GM23338 (cell line): Measurements from ENCODE around the gene VGLL4. TPM values are rescaled to one million over a fixed set of nuclear protein-coding genes. Genes with fewer than 3 reads are reported as not detected.
"Not testable (repeated sequence)": the region's sequence is repeated elsewhere in the genome, so short reads cannot be mapped to it uniquely, and the experiment has no call there.

Experiments
- ATAC-seq: fragments of 200-7000 bp; cut with Tn5 transposase; 3 replicates; pipeline ENCODE4 v1.9.1; 2020
- DNase-seq: peaks from one replicate; pipeline ENCODE4 v3.0.0-alpha.2; 2015; ENCODE audit warnings: low spot score
- H2AFZ ChIP-seq: fragments of 200-600 bp; sonication (generic); 2 replicates; pipeline ENCODE4 v1.8.0; 2016; ENCODE audit warnings: antibody characterized with exemption, mild to moderate bottlenecking, moderate library complexity
- H3F3A ChIP-seq: fragments of 200-600 bp; sonication (generic); replicated peaks from 2 replicates; pipeline ENCODE4 v1.8.0; 2017; ENCODE audit warnings: antibody characterized with exemption, mixed run types, low read depth
- H3K27ac ChIP-seq: fragments of 200-600 bp; sonication (generic); 2 replicates; pipeline ENCODE4 v1.6.1; 2016; ENCODE audit warnings: low read depth
- H3K27me3 ChIP-seq: fragments of 200-600 bp; sonication (generic); 2 replicates; pipeline ENCODE4 v1.8.0; 2016; ENCODE audit warnings: mild to moderate bottlenecking, mixed run types, moderate library complexity; ENCODE audit not compliant: insufficient read depth
- H3K36me3 ChIP-seq: fragments of 200-600 bp; sonication (generic); 2 replicates; pipeline ENCODE4 v1.8.0; 2016; ENCODE audit warnings: mild to moderate bottlenecking; ENCODE audit not compliant: insufficient read depth
- H3K4me1 ChIP-seq: fragments of 200-600 bp; sonication (generic); 2 replicates; pipeline ENCODE4 v1.8.0; 2016; ENCODE audit warnings: mild to moderate bottlenecking, moderate library complexity; ENCODE audit not compliant: insufficient read depth
- H3K4me2 ChIP-seq: fragments of 200-600 bp; sonication (generic); 2 replicates; pipeline ENCODE4 v1.7.1; 2017; ENCODE audit warnings: mixed run types
- H3K4me3 ChIP-seq: fragments of 200-600 bp; sonication (generic); 2 replicates; pipeline ENCODE4 v1.6.1; 2016; ENCODE audit warnings: mixed run types
- H3K79me2 ChIP-seq: fragments of 200-600 bp; sonication (generic); replicated peaks from 2 replicates; pipeline ENCODE4 v1.8.0; 2017; ENCODE audit warnings: mild to moderate bottlenecking; ENCODE audit not compliant: insufficient read depth
- H3K9me2 ChIP-seq: fragments of 200-600 bp; sonication (generic); 2 replicates; pipeline ENCODE4 v1.8.0; 2017; ENCODE audit not compliant: insufficient read depth
- H4K20me1 ChIP-seq: fragments of 200-600 bp; sonication (generic); replicated peaks from 2 replicates; pipeline ENCODE4 v1.8.0; 2017; ENCODE audit warnings: mild to moderate bottlenecking; ENCODE audit not compliant: insufficient read depth
- H3K27ac Mint-ChIP-seq: 2 replicates; pipeline ENCODE4 v1.8.0; 2020; ENCODE audit warnings: inconsistent platforms, mild to moderate bottlenecking, moderate library complexity, mixed read lengths
- H3K27me3 Mint-ChIP-seq: 3 replicates; pipeline ENCODE4 v1.8.0; 2022; ENCODE audit warnings: low read depth, mild to moderate bottlenecking, moderate library complexity, mixed read lengths, inconsistent platforms; ENCODE audit not compliant: insufficient read depth, poor library complexity
- H3K36me3 Mint-ChIP-seq: 3 replicates; pipeline ENCODE4 v1.8.0; 2021; ENCODE audit warnings: low read depth, mild to moderate bottlenecking, inconsistent platforms, moderate library complexity, mixed read lengths
- H3K4me1 Mint-ChIP-seq: 3 replicates; pipeline ENCODE4 v1.8.0; 2020; ENCODE audit warnings: mild to moderate bottlenecking, inconsistent platforms, mixed read lengths
- H3K4me3 Mint-ChIP-seq: 3 replicates; pipeline ENCODE4 v1.8.0; 2021; ENCODE audit warnings: moderate library complexity, mild to moderate bottlenecking, inconsistent platforms, mixed read lengths
- H3K9me3 Mint-ChIP-seq: 3 replicates; pipeline ENCODE4 v1.8.0; 2020; ENCODE audit warnings: moderate library complexity, mild to moderate bottlenecking, inconsistent platforms, mixed read lengths
- EZH2phosphoT487 ChIP-seq: fragments of 200-600 bp; sonication (generic); IDR thresholded peaks from one replicate; pipeline ENCODE4 v1.8.1; 2018; ENCODE audit warnings: antibody characterized with exemption; ENCODE audit not compliant: unreplicated experiment
- NANOG ChIP-seq: IDR thresholded peaks from 2 replicates; pipeline ENCODE4 v1.6.1; 2016; ENCODE audit warnings: antibody characterized with exemption, borderline replicate concordance
- POLR2AphosphoS5 ChIP-seq: IDR thresholded peaks from 2 replicates; pipeline ENCODE4 v1.6.1; 2016; ENCODE audit warnings: antibody characterized with exemption, low read depth
- STAT1 ChIP-seq: IDR thresholded peaks from one replicate; pipeline ENCODE4 v1.6.1; 2016; ENCODE audit warnings: antibody characterized with exemption; ENCODE audit not compliant: unreplicated experiment
- ZNF114 ChIP-seq: fragments of 250-450 bp; sonication (Bioruptor Pico); IDR thresholded peaks from 2 replicates; pipeline ENCODE4 v1.5.0; 2020; ENCODE audit warnings: mild to moderate bottlenecking, moderate library complexity
- polyA plus RNA-seq: library from polyadenylated mRNA; unstranded; fragments of >200 nt; fragmentation: Nextera tagmentation; extraction: Ambion mirVana; gene quantifications from 2 replicates; pipeline ENCODE4 v1.2.1, GENCODE V29; 2016
- total RNA-seq: library from RNA; depleted of rRNA; stranded (reverse); fragments of >200 nt; shearing (Covaris generic); gene quantifications from 2 replicates; pipeline ENCODE4 v1.2.3, GENCODE V29; 2014
- TF ChIP-seq, protein P1 (sequence below): fragments of 250-450 bp; sonication (Bioruptor Pico); IDR thresholded peaks from 2 replicates; pipeline ENCODE4 v1.5.0; 2020; ENCODE audit warnings: mild to moderate bottlenecking, moderate library complexity
- TF ChIP-seq, protein P2 (sequence below): IDR thresholded peaks from one replicate; pipeline ENCODE4 v1.6.1; 2018; ENCODE audit warnings: antibody characterized with exemption; ENCODE audit not compliant: unreplicated experiment

The VGLL4 gene
- total and polyA plus RNA-seq, 2 experiments from 2014 or later, result 20.8 to 45.9 TPM

GRCh38 chr3:11514191-11514821 is 129.4 kb downstream of the VGLL4 start (continued):
- TF ChIP-seq, protein P1, sequence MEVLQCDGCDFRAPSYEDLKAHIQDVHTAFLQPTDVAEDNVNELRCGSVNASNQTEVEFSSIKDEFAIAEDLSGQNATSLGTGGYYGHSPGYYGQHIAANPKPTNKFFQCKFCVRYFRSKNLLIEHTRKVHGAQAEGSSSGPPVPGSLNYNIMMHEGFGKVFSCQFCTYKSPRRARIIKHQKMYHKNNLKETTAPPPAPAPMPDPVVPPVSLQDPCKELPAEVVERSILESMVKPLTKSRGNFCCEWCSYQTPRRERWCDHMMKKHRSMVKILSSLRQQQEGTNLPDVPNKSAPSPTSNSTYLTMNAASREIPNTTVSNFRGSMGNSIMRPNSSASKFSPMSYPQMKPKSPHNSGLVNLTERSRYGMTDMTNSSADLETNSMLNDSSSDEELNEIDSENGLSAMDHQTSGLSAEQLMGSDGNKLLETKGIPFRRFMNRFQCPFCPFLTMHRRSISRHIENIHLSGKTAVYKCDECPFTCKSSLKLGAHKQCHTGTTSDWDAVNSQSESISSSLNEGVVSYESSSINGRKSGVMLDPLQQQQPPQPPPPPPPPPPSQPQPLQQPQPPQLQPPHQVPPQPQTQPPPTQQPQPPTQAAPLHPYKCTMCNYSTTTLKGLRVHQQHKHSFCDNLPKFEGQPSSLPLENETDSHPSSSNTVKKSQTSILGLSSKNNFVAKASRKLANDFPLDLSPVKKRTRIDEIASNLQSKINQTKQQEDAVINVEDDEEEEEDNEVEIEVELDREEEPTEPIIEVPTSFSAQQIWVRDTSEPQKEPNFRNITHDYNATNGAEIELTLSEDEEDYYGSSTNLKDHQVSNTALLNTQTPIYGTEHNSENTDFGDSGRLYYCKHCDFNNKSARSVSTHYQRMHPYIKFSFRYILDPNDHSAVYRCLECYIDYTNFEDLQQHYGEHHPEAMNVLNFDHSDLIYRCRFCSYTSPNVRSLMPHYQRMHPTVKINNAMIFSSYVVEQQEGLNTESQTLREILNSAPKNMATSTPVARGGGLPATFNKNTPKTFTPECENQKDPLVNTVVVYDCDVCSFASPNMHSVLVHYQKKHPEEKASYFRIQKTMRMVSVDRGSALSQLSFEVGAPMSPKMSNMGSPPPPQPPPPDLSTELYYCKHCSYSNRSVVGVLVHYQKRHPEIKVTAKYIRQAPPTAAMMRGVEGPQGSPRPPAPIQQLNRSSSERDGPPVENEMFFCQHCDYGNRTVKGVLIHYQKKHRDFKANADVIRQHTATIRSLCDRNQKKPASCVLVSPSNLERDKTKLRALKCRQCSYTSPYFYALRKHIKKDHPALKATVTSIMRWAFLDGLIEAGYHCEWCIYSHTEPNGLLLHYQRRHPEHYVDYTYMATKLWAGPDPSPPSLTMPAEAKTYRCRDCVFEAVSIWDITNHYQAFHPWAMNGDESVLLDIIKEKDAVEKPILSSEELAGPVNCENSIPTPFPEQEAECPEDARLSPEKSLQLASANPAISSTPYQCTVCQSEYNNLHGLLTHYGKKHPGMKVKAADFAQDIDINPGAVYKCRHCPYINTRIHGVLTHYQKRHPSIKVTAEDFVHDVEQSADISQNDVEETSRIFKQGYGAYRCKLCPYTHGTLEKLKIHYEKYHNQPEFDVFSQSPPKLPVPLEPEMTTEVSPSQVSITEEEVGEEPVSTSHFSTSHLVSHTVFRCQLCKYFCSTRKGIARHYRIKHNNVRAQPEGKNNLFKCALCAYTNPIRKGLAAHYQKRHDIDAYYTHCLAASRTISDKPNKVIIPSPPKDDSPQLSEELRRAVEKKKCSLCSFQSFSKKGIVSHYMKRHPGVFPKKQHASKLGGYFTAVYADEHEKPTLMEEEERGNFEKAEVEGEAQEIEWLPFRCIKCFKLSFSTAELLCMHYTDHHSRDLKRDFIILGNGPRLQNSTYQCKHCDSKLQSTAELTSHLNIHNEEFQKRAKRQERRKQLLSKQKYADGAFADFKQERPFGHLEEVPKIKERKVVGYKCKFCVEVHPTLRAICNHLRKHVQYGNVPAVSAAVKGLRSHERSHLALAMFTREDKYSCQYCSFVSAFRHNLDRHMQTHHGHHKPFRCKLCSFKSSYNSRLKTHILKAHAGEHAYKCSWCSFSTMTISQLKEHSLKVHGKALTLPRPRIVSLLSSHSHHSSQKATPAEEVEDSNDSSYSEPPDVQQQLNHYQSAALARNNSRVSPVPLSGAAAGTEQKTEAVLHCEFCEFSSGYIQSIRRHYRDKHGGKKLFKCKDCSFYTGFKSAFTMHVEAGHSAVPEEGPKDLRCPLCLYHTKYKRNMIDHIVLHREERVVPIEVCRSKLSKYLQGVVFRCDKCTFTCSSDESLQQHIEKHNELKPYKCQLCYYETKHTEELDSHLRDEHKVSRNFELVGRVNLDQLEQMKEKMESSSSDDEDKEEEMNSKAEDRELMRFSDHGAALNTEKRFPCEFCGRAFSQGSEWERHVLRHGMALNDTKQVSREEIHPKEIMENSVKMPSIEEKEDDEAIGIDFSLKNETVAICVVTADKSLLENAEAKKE (CRISPR knock-in tag), result no peak
- no peak for TF ChIP-seq ZNF114
- TF ChIP-seq EZH2phosphoT487, result no peak
- TF ChIP-seq NANOG, result no peak
- TF ChIP-seq, protein P2, sequence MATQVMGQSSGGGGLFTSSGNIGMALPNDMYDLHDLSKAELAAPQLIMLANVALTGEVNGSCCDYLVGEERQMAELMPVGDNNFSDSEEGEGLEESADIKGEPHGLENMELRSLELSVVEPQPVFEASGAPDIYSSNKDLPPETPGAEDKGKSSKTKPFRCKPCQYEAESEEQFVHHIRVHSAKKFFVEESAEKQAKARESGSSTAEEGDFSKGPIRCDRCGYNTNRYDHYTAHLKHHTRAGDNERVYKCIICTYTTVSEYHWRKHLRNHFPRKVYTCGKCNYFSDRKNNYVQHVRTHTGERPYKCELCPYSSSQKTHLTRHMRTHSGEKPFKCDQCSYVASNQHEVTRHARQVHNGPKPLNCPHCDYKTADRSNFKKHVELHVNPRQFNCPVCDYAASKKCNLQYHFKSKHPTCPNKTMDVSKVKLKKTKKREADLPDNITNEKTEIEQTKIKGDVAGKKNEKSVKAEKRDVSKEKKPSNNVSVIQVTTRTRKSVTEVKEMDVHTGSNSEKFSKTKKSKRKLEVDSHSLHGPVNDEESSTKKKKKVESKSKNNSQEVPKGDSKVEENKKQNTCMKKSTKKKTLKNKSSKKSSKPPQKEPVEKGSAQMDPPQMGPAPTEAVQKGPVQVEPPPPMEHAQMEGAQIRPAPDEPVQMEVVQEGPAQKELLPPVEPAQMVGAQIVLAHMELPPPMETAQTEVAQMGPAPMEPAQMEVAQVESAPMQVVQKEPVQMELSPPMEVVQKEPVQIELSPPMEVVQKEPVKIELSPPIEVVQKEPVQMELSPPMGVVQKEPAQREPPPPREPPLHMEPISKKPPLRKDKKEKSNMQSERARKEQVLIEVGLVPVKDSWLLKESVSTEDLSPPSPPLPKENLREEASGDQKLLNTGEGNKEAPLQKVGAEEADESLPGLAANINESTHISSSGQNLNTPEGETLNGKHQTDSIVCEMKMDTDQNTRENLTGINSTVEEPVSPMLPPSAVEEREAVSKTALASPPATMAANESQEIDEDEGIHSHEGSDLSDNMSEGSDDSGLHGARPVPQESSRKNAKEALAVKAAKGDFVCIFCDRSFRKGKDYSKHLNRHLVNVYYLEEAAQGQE, result no peak

GRCh38 chr3:11513817-11514135 is 129.9 kb downstream of the VGLL4 start:
- Histone ChIP-seq H2AFZ (no peak overlapping the region), H3K36me3 (no peaks in the 10 kb centered on the region), H3K4me3 (no peak overlapping the region), H3K9me2 (no peaks in the 10 kb centered on the region), H3K27me3 (no peaks in the 10 kb centered on the region), H3K4me2 (no peak overlapping the region), H3F3A (no peaks in the 10 kb centered on the region), H3K4me1 (peaks cover 19% of the 10 kb centered on the region), H4K20me1 (no peaks in the 10 kb centered on the region), H3K79me2 (no peaks in the 10 kb centered on the region), H3K27ac (no peak overlapping the region)
- H3K27me3 Mint-ChIP-seq, result peaks cover 8% of the 10 kb centered on the region
- peaks cover 19% of the 10 kb centered on the region for H3K36me3 Mint-ChIP-seq
- TF ChIP-seq STAT1, result no peak
- no peak for TF ChIP-seq POLR2AphosphoS5
- peaks cover 11% of the 10 kb centered on the region for H3K9me3 Mint-ChIP-seq
- no peak for DNase-seq
- peaks cover 38% of the 10 kb centered on the region for H3K4me1 Mint-ChIP-seq
- H3K27ac Mint-ChIP-seq, result no peak overlapping the region
- H3K4me3 Mint-ChIP-seq, result no peak overlapping the region
- ATAC-seq, result no peak

DNA sequence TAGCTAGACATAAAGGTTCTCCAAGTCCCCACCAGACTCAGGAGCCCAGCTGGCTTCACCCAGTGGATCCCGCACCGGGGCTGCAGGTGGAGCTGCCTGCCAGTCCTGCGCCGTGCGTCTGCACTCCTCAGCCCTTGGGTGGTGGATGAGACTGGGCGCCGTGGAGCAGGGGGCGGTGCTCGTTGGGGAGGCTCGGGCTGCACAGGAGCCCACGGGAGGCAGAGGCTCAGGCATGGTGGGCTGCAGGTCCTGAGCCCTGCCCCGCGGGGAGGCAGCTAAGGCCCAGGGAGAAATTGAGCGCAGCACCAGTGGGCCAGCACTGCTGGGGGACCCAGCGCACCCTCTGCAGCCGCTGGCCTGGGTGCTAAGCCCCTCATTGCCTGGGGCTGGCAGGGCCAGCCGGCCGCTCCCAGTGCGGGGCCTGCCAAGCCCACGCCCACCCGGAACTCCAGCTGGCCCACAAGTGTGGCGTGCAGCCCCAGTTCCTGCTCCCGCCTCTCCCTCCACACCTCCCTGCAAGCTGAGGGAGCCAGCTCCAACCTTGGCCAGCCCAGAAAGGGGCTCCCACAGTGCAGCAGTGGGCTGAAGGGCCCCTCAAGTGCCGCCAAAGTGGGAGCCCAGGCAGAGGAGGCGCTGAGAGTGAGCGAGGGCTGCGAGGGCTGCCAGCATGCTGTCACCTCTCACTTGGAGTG is 130.4 kb downstream of the VGLL4 start:
- H3K4me1 Mint-ChIP-seq, result peaks cover 42% of the 10 kb centered on the region
- not testable (repeated sequence) for H3K36me3 ChIP-seq, H3K79me2 ChIP-seq, H3K4me3 ChIP-seq, H3K27me3 ChIP-seq, H3K27ac Mint-ChIP-seq, H3K27me3 Mint-ChIP-seq, H4K20me1 ChIP-seq, DNase-seq, H3F3A ChIP-seq, H2AFZ ChIP-seq, H3K4me3 Mint-ChIP-seq, H3K4me2 ChIP-seq, H3K9me2 ChIP-seq, H3K27ac ChIP-seq, ATAC-seq
- peaks cover 19% of the 10 kb centered on the region for H3K36me3 Mint-ChIP-seq
- H3K9me3 Mint-ChIP-seq, result peaks cover 11% of the 10 kb centered on the region
- peaks cover 24% of the 10 kb centered on the region for H3K4me1 ChIP-seq
